Sigmoid colon (tissue), 4 donors: ENCODE measurements around the gene CHRNA1.

ENCODE experiments used
- EP300 ChIP-seq, 4 donors: sonication (generic); formaldehyde crosslinking; IDR thresholded peaks; one replicate each; pipeline ENCODE4 v1.6.1; 2017; ENCODE audit warnings: antibody characterized with exemption in 4 of 4
- POLR2A ChIP-seq, 2 donors: fragments of 450-650 bp; IDR thresholded peaks; one replicate each; pipeline ENCODE4 v1.6.1; 2016; ENCODE audit warnings: antibody characterized with exemption in 2 of 2, mild to moderate bottlenecking in 2 of 2, moderate library complexity in 2 of 2
- TF ChIP-seq, protein P1 (sequence below), 4 experiments: fragments of 450-650 bp in 3 of 4; fragments of 200-600 bp in 1 of 4; IDR thresholded peaks; one replicate each; pipeline ENCODE4 v1.5.1; 2016 to 2019; ENCODE audit warnings: antibody characterized with exemption in 4 of 4, mild to moderate bottlenecking in 3 of 4, moderate library complexity in 2 of 4

DNA sequence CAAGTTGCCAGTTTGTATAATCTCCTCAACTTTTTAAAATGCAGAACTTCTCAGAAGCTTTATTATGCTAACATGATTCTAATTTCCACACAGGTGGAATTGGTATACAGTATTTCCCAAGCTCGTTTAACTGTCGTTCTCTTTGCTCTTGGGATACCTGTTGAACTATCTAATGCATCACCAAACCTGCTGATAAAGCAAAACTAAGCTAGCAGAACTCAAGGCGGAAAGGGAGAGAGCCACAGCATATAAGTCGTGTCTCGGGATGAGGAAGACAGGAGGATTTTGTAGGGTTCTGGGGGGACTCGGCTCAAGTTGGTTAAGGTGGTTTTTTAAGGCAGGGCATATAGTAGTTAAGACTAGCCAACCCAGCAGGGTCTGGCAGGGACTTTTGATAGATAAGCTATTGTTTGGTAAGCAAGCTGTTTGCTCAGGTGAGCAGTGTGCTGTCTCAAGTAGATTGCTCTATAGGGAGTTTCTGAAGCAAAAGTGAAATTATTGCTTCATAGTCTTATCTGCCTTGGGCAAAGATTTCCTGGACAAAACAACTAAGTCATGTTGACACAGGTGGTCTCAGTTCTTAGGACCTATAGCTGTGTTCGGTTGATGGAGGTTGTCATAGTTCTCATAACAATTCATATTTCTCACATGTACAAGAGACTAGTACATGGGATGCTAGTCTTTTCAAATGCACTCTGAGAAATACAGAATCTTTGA lies 28.2 kb upstream of the CHRNA1 start:
- TF ChIP-seq POLR2A (IDR thresholded peaks at IDR 0.05) (no peak), EP300 (IDR thresholded peaks at IDR 0.05) (no peak)
- TF ChIP-seq, protein P1, sequence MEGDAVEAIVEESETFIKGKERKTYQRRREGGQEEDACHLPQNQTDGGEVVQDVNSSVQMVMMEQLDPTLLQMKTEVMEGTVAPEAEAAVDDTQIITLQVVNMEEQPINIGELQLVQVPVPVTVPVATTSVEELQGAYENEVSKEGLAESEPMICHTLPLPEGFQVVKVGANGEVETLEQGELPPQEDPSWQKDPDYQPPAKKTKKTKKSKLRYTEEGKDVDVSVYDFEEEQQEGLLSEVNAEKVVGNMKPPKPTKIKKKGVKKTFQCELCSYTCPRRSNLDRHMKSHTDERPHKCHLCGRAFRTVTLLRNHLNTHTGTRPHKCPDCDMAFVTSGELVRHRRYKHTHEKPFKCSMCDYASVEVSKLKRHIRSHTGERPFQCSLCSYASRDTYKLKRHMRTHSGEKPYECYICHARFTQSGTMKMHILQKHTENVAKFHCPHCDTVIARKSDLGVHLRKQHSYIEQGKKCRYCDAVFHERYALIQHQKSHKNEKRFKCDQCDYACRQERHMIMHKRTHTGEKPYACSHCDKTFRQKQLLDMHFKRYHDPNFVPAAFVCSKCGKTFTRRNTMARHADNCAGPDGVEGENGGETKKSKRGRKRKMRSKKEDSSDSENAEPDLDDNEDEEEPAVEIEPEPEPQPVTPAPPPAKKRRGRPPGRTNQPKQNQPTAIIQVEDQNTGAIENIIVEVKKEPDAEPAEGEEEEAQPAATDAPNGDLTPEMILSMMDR (IDR thresholded peaks at IDR 0.05) = no peak
